HL-60/S4 treated with phorbol 12-myristate 13-acetate at 8.2 ng/mL for 4 days and 3 days (cell line): ENCODE data around the gene IPO8.
"Not testable (repeated sequence)": the region's sequence is repeated elsewhere in the genome, so short reads cannot be mapped to it uniquely, and the experiment has no call there.

ENCODE experiments used
- in situ Hi-C: fragments of 300-500 bp; cut with MboI; formaldehyde crosslinking; loops from 2 replicates; pipeline ENCODE4 v1.15.0; 2022; ENCODE audit warnings: low sequenced_read_pairs

Gene IPO8

DNA sequence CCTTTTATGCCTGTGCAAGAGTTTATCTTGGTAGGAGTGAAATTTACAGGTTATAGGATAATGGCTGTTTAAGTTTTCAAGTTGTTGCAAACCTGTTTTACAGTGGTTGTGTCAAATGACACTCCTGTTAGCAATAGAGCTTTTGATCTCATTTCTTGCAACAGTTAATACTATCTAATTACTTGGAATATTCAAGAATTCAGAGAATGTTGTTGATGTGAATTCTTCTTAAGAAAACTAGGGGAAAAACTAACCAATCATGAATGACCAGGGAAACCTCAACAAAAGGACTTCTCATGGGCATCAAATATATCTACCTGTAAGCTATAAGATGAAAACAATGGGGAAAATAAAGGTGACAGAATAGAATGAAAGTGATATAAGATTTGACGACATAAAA, 85.0 kb downstream of the IPO8 start:
- in situ Hi-C loops: no loop called here

DNA sequence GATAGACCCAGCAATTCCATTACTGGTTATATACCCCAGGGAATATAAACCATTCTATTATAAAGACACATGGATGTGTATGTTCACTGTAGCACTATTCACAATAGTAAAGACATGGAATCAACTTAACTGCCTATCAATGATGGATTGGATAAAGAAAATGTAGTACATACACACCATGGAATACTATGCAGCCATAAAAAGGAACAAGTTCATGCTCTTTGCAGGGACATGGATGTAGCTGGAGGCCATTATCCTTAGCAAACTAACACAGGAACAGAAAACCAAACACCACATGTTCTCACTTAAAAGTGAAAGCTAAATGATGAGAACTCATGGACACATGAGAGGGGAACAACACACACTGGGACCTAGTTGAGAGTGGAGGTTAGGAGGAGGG, 85.8 kb downstream of the IPO8 start:
- in situ Hi-C loops: not testable (repeated sequence)

DNA sequence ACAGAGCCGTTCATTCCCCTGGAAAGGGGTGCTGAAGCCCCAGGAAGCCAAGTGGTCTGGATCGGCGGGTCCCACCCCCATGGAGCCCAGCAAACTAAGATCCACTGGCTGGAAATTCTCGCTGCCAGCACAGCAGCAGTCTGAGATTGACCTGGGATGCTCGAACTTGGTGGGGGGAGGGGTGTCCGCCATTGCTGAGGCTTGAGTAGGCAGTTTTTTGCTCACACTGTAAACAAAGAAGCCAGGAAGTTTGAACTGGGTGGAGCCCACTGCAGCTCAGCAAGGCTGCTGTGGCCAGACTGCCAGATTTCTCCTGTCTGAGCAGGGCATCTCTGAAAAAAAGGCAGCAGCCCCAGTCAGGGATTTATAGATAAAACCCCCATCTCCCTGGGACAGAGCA, 91.4 kb downstream of the IPO8 start:
- in situ Hi-C loops: not testable (repeated sequence)

DNA sequence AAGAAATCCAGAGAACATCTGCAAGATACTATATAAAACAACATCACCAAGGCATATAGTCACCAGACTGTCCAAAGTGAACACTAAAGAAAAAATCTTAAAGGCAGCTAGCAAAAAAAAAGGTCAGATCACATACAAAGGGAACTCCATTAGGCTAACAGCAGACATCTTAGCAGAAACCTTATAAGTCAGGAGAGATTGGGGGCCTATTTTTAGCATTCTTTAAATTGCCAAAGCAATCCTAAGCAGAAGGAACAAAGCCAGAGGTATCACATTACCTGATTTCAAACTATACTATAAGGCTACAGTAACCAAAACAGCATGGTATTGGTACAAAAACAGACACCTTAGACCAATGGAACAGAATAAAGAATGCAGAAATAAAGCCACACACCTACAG, 92.5 kb downstream of the IPO8 start:
- in situ Hi-C loops: no loop called here

DNA sequence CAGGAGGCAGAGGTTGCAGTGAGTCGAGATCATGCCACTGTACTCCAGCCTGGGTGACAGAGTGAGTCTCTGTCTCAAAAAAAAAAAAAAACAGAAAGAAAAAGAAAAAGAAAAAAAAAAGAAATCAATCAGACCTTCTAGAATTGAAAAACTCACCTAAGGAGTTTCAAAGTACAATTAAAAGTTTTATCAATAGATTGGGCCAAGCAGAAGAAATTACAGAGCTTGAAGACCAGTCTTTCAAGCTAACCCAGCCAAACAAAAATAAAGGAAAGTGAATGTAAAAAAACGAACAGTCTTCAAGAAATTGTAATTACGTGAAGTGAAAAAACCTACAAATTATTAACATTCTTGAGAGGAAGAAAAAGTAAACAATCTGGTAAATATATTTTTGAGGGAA, 93.0 kb downstream of the IPO8 start:
- in situ Hi-C loops: no loop called here

DNA sequence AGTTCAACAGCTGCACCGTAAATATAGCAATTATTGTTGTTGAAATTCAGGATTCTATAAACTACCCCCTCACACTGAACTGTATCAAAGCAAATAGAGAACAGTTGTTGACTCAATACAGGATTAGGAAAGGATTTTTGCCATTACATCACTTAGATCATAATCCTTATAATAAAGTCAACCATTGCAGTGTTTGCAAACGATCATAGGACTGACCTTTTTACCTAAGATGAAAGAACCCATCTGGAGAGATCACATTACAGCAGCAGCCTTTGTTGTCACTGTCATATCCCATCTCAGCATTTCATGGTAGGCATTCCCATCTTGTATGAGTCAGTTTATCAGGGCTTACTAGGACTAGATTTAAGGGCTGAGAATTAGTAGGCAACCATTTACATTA, 96.1 kb downstream of the IPO8 start:
- in situ Hi-C loops: no loop called here

DNA sequence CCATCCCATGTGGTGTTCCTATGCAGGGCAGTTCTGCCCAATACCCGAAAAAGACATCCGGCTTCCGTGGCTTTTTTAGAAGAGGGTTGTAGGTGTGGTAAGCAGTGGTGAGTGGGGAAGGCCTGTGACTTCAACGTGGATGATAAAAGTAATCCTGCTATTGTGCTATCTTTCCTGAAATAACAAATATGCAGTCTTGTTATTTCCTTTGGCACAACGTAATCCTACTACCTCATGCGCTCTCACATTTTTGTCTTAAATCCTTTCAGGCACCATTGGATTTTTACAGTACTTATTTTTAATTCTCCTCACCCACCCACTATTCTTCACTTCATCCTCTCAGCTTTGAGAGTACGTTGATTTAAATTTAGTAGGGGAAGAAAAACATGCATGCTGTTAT, 96.8 kb downstream of the IPO8 start:
- in situ Hi-C loops: no loop called here

DNA sequence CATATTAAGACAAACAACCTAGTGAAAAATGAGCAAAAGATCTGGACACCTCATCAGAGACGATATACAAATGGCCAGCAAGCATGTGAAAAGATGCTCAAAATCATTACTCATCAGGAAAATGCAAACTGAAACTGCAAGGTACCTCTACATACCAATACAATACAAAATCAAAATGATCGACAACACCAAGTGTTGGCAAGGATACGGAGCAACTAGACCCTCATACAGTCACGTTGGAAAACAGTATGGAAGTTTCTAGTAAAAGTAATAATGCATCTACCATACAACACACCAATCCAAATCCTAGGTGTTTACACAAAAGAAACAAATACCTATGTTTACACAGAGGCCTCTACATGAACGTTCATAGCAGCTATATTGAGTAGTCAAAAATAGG, 99.9 kb downstream of the IPO8 start:
- in situ Hi-C loops: no loop called here

DNA sequence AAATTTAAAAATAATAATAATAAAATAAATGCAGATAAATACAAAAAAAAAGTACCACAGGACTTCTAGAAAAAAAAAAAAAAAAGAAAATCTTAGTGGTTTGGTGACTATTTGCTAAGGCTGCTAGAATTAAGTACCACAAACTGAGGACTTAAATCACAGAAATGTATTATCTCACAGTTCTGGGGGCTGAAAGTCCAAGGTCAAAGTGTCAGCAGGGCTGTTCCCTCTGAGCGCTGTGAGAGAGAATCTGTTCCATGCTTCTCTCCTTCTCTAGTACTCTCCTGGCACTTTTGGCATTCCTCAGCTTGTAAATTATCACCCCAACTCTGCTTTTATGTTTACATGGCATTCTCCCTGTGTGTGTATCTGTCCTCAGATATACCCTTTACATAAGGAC, 101.2 kb downstream of the IPO8 start:
- in situ Hi-C loops: no loop called here

DNA sequence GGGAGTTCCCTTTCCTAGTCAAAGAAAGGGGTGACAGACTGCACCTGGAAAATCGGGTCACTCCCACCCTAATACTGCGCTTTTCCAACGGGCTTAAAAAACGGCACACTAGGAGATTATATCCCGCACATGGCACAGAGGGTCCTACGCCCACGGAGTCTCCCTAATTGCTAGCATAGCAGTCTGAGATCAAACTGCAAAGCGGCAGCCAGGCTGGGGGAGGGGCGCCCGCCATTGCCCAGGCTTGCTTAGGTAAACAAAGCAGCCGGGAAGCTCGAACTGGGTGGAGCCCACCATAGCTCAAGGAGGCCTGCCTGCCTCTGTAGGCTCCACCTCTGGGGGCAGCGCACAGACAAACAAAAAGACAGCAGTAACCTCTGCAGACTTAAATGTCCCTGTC, 107.1 kb downstream of the IPO8 start:
- in situ Hi-C loops: not testable (repeated sequence)

DNA sequence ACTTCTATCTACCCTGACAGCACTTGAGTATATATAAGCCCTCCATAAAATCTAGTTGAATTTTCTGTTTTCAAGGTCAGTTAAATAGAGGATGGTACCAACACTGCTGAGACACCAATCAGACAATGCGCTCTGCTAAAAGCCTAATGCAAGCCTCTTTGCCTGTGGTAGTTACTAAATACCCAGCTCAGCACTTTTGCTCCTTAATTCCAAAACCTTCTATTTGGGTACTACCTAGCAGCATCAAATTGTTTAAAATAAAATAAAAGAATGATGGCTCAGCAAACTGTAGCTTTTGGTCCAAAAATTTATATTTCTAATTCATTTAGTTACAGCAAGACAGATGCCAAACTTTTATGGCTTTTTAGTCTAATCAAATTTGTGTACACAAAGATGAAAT, 107.9 kb downstream of the IPO8 start:
- in situ Hi-C loops: no loop called here

DNA sequence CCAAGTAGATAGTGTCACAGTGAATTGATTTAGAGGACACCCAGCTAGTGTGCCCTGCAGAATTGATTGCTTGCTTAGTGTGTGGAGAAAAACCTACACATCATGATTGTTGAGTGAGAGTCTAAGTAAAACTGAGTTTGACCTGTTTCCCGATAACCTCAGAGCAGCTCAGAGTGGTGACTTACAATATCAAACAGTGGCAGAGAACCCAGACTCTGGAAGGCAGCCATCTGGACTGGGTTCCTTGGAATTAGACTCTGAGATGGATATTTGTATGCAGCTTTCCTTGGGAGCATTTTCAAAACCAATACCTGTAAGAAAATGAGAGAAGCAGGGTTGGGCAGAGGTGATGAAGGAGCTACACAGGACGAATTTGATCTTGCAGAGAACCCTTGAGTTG, 109.8 kb downstream of the IPO8 start:
- in situ Hi-C loops: no loop called here

DNA sequence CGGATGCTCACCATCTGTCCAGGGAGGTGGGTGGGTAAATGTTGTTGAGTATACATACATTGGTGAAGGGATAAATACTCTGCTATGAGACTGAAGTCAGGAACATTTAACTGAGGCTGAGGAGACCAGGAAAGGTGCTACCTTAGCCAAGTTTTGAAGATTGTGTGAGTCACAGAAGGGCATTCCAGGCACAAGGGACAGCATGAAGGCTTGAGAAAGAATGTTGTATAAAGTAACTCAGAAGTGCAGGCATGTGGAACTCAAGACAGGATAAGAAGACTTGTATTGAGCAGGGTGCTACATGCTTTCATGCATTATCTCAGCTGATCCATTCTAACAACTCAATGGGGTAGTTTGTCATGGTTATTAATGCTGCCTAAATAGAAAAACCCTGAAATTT, 112.7 kb downstream of the IPO8 start:
- in situ Hi-C loops: no loop called here

DNA sequence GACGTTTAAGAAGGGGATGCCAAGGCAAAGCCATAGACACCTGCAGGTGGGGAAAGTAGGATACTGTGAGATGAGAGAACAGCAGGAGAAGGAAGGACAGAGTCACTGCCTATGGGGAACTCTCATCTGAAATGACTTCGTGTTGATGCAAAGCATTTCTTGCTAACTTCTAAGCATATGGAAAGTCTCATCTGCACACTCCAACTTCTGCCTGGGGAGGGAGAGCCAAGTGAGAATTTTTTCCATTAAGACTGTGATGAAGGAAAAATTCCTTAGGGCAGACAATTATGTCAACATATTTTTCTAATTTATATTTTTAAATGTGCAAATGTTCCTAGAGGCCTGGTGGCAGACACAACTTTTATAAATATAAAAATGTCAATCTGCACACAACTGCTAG, 115.3 kb downstream of the IPO8 start:
- in situ Hi-C loops: no loop called here
